ENCODE data around the gene PCDH12. TPM values are rescaled to one million over a fixed set of nuclear protein-coding genes. Genes with fewer than 3 reads are reported as not detected.

Gene PCDH12
- total and polyA plus RNA-seq, 10 of the 15 experiments (the other 5 are each of a cell fraction or from before 2014, with no cell fraction given): 0.01 to 0.14 (median 0.06) TPM; not detected in 4

DNA sequence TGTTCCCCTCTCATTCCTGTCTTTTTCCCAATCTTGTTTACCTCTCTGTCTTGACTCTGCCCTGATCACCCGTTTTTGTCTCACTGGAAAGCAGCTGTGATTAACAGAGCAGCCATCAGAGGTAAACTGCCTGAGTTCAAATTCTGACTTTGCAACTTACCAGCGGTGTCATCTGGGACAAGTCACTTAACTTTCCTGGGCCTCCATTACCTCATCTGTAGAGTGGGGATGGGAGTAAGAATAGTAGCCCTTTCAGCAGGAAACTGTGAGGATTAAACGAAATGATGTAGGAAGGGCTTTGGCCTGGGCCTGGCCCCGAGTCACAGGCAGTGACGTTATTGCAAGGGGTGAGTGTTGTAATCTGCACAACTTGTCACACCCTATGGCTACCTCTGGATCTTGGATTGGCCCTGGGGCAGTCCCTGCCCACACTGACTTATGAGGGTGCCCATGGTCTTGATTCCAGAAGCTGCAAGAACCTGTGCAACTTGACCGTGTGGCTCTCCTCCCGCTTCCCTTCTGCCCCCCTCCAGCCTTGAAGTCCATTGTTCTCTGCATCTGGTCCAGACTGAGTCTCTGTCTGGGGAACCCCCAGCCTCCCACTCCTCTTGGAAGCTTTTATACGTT, 657 bp upstream of the PCDH12 start:
- DNase-seq (ENCODE audit: low read depth, low spot score) (no peak), ATAC-seq (no peak), FAIRE-seq (no peak)
- no peak overlapping the region for H3K4me2 ChIP-seq (ENCODE audit: control insufficient read depth, insufficient read depth)
- ChIA-PET RAD21 (ENCODE audit: unreplicated experiment) (interaction anchor here (1.3 to 3.8 kb wide), 2 partner anchors 265 to 267 kb away, joined by 5 to 57 read pairs; no protein-coding TSS in a partner anchor), SMC1A (ENCODE audit: uncharacterized antibody, unreplicated experiment) (interaction anchor here (3.9 kb wide), 1 partner anchor 267 kb away, joined by 46 read pairs; no protein-coding TSS in a partner anchor), CTCF (interaction anchor here (0.6 to 5.2 kb wide), 8 partner anchors 36 to 293 kb away, joined by 4 to 101 read pairs (median 28); partner anchors contain the start of genes DELE1 and PCDH1), POLR2A (interaction anchor here (2.5 kb wide), 1 partner anchor 11 kb away, joined by 8 read pairs; the partner anchor contains the start of gene RNF14)
- H3K9ac ChIP-seq (ENCODE audit: control insufficient read depth, insufficient read depth, low read length): no peak overlapping the region
- in situ Hi-C loops (cut with MboI): loop anchor here (5.0 kb wide), 1 partner anchor 266 kb away; no protein-coding TSS in a partner anchor
- H3K4me1 ChIP-seq (ENCODE audit: control insufficient read depth, insufficient read depth, low read length): peaks cover 3% of the 10 kb centered on the region; the same call in 1 of the 2 replicates
- no peaks in the 10 kb centered on the region for H3K9me3 ChIP-seq (replicated peaks; ENCODE audit: control insufficient read depth, insufficient read depth, low read length)
- no peak overlapping the region for H2AFZ ChIP-seq (ENCODE audit: control insufficient read depth, low read depth, low read length)
- no peak overlapping the region for H3K4me3 ChIP-seq
- no peaks in the 10 kb centered on the region for H3K27me3 ChIP-seq (replicated peaks in 1 of 2; ENCODE audit: control insufficient read depth in 2 of 2, insufficient read depth in 2 of 2, low read length in 1 of 2)
- WGBS (ENCODE audit: insufficient coverage, insufficient replicate concordance, low lambda C conversion rate, missing lambda C conversion rate): 74% methylated on average over 8 of the region's 8 CpGs
- no peaks in the 10 kb centered on the region for H3K79me2 ChIP-seq (ENCODE audit: control insufficient read depth, insufficient read depth, low read length)
- intact Hi-C loops (cut with micrococcal nuclease; ENCODE audit: unreplicated experiment): no loop called here
- TF ChIP-seq, protein P1, sequence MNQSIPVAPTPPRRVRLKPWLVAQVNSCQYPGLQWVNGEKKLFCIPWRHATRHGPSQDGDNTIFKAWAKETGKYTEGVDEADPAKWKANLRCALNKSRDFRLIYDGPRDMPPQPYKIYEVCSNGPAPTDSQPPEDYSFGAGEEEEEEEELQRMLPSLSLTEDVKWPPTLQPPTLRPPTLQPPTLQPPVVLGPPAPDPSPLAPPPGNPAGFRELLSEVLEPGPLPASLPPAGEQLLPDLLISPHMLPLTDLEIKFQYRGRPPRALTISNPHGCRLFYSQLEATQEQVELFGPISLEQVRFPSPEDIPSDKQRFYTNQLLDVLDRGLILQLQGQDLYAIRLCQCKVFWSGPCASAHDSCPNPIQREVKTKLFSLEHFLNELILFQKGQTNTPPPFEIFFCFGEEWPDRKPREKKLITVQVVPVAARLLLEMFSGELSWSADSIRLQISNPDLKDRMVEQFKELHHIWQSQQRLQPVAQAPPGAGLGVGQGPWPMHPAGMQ (IDR thresholded peaks at IDR 0.05; ENCODE audit: borderline replicate concordance): no peak
- TF ChIP-seq, protein P2, sequence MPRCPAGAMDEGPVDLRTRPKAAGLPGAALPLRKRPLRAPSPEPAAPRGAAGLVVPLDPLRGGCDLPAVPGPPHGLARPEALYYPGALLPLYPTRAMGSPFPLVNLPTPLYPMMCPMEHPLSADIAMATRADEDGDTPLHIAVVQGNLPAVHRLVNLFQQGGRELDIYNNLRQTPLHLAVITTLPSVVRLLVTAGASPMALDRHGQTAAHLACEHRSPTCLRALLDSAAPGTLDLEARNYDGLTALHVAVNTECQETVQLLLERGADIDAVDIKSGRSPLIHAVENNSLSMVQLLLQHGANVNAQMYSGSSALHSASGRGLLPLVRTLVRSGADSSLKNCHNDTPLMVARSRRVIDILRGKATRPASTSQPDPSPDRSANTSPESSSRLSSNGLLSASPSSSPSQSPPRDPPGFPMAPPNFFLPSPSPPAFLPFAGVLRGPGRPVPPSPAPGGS (IDR thresholded peaks at IDR 0.05; ENCODE audit: borderline replicate concordance, insufficient read depth, low read depth, low read length, poor library complexity, severe bottlenecking): no peak
- TF ChIP-seq SREBF2 (IDR thresholded peaks at IDR 0.05; ENCODE audit: low read length): no peak
- TF ChIP-seq HDGF (IDR thresholded peaks at IDR 0.05): no peak
- no peak for TF ChIP-seq MYB (IDR thresholded peaks at IDR 0.05; ENCODE audit: borderline replicate concordance, low read depth, low read length)
- no peak for TF ChIP-seq CREM (IDR thresholded peaks at IDR 0.05; ENCODE audit: low read depth)
- TF ChIP-seq RELA (IDR thresholded peaks at IDR 0.05; ENCODE audit: borderline replicate concordance, partially characterized antibody): no peak
- TF ChIP-seq TCF12 (IDR thresholded peaks at IDR 0.05; ENCODE audit: low read depth, low read length): no peak
- TF ChIP-seq RFX5 (IDR thresholded peaks at IDR 0.05; ENCODE audit: low read depth, low read length): no peak
- TF ChIP-seq YY1 (IDR thresholded peaks at IDR 0.05; ENCODE audit: low read depth, low read length): no peak
- no TSS peak for BruUV-seq (replicated peaks)
- no peaks in the 10 kb centered on the region for H4K20me1 ChIP-seq (ENCODE audit: control insufficient read depth, insufficient read depth)
- no peak overlapping the region for H3K27ac ChIP-seq (ENCODE audit: control insufficient read depth, insufficient read depth)
- no peaks in the 10 kb centered on the region for H3K36me3 ChIP-seq (ENCODE audit: control insufficient read depth in 2 of 2, insufficient read depth in 2 of 2, low read length in 1 of 2)
